HFFc6 (cell line): ENCODE results near the gene NRP1. TPM values are rescaled to one million over a fixed set of nuclear protein-coding genes. Genes with fewer than 3 reads are reported as not detected.

Experiments
- DNase-seq: peaks from one replicate; pipeline ENCODE4 v3.0.0-alpha.2; 2018
- H3K27ac Mint-ChIP-seq: 2 replicates; pipeline ENCODE4 v1.8.0; 2020; ENCODE audit warnings: mild to moderate bottlenecking, mixed read lengths
- H3K27me3 Mint-ChIP-seq: 2 replicates; pipeline ENCODE4 v1.8.0; 2021; ENCODE audit warnings: mild to moderate bottlenecking, moderate library complexity, mixed read lengths; ENCODE audit not compliant: insufficient read depth
- H3K36me3 Mint-ChIP-seq: 2 replicates; pipeline ENCODE4 v1.8.0; 2021; ENCODE audit warnings: low read depth, mixed read lengths
- H3K4me1 Mint-ChIP-seq: 2 replicates; pipeline ENCODE4 v1.8.0; 2020; ENCODE audit warnings: low read depth, mixed read lengths
- H3K4me3 Mint-ChIP-seq: 2 replicates; pipeline ENCODE4 v1.8.0; 2020; ENCODE audit warnings: mild to moderate bottlenecking, moderate library complexity, mixed read lengths
- H3K9me3 Mint-ChIP-seq: 2 replicates; pipeline ENCODE4 v1.8.0; 2020; ENCODE audit warnings: mild to moderate bottlenecking, mixed read lengths
- CTCF ChIP-seq: fragments of 200-600 bp; sonication (generic); IDR thresholded peaks from 2 replicates; pipeline ENCODE4 v1.5.0; 2021; ENCODE audit warnings: antibody characterized with exemption, mild to moderate bottlenecking
- total RNA-seq, 6 experiments: library from RNA; stranded (reverse); fragmentation: NEBNext Ultra II Directional; extraction: Animal tissue kit (Norgen Biotek cat#: 25700); gene quantifications; 2 replicates in 1 of 6; 3 replicates in 5 of 6; pipeline ENCODE4 v1.2.3, GENCODE V29; 2021

The NRP1 gene
- total RNA-seq, 6 experiments from 2014 or later, result 136 to 164 (median 147) TPM

DNA sequence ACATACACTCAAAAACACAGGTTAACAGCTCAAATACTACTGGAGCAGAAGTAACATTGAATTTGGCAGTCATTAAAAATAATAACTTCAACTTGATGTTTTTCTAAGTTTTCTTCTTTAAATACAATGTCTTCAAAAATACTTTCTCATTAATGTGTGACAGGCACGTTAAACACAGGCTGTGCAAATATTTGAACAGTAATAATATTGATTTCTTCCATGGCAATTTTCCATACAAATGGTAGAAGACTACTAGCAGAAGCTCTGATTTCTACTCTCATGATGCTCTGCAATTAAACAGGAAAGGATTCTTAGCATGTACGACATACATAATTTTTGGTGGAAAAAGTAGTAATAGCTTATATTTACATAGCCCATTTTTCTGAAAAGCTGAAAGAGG lies 47.4 kb downstream of the NRP1 start:
- Mint-ChIP-seq H3K9me3 (no peaks in the 10 kb centered on the region), H3K27me3 (peaks cover 2% of the 10 kb centered on the region; the same call in 1 of the 2 replicates), H3K4me1 (peaks cover 72% of the 10 kb centered on the region), H3K36me3 (peaks cover 40% of the 10 kb centered on the region), H3K27ac (no peak overlapping the region), H3K4me3 (no peak overlapping the region)
- no peak for DNase-seq
- TF ChIP-seq CTCF, result no peak

- peak overlapping the region; percentile 46 for H3K27ac Mint-ChIP-seq
- no peaks in the 10 kb centered on the region for H3K9me3 Mint-ChIP-seq
- peaks cover 69% of the 10 kb centered on the region for H3K4me1 Mint-ChIP-seq
- peaks cover 4% of the 10 kb centered on the region; the same call in 1 of the 2 replicates for H3K27me3 Mint-ChIP-seq
- TF ChIP-seq CTCF, result no peak
- H3K4me3 Mint-ChIP-seq, result no peak overlapping the region
- no peak for DNase-seq
- H3K36me3 Mint-ChIP-seq, result peaks cover 44% of the 10 kb centered on the region
Observed at GRCh38 chr10:33286157-33286934, 48.1 kb downstream of the NRP1 start.

GRCh38 chr10:33284945-33285344 lies 49.5 kb downstream of the NRP1 start:
- Mint-ChIP-seq H3K27me3 (peaks cover 4% of the 10 kb centered on the region; the same call in 1 of the 2 replicates), H3K4me1 (peaks cover 63% of the 10 kb centered on the region), H3K27ac (peak overlapping the region; percentile 50), H3K4me3 (no peak overlapping the region), H3K9me3 (no peaks in the 10 kb centered on the region), H3K36me3 (peaks cover 45% of the 10 kb centered on the region)
- no peak for DNase-seq
- no peak for TF ChIP-seq CTCF

- no peak for TF ChIP-seq CTCF
- H3K27ac Mint-ChIP-seq, result peak overlapping the region; percentile 64
- peaks cover 2% of the 10 kb centered on the region; the same call in 1 of the 2 replicates for H3K27me3 Mint-ChIP-seq
- H3K36me3 Mint-ChIP-seq, result peaks cover 46% of the 10 kb centered on the region
- no peak for DNase-seq
- H3K4me1 Mint-ChIP-seq, result peaks cover 71% of the 10 kb centered on the region
- H3K4me3 Mint-ChIP-seq, result no peak overlapping the region
- H3K9me3 Mint-ChIP-seq, result no peaks in the 10 kb centered on the region
Observed at GRCh38 chr10:33279811-33280602, 54.5 kb downstream of the NRP1 start.

- Mint-ChIP-seq H3K36me3 (peaks cover 51% of the 10 kb centered on the region), H3K4me3 (no peak overlapping the region), H3K27me3 (peaks cover 2% of the 10 kb centered on the region; the same call in 1 of the 2 replicates), H3K27ac (peak overlapping the region; percentile 64), H3K9me3 (no peaks in the 10 kb centered on the region), H3K4me1 (peaks cover 75% of the 10 kb centered on the region)
- TF ChIP-seq CTCF, result no peak
- peak; percentile 21 for DNase-seq
Observed at GRCh38 chr10:33279276-33279675, 55.2 kb downstream of the NRP1 start.
